ENCODE results near the gene TMEM184B.

The TMEM184B gene

GRCh38 chr22:38308791-38309498 lies 36.1 kb upstream of the TMEM184B start:
- DNase-seq (ENCODE audit: low read depth in 2 of 2) = no peak

DNA sequence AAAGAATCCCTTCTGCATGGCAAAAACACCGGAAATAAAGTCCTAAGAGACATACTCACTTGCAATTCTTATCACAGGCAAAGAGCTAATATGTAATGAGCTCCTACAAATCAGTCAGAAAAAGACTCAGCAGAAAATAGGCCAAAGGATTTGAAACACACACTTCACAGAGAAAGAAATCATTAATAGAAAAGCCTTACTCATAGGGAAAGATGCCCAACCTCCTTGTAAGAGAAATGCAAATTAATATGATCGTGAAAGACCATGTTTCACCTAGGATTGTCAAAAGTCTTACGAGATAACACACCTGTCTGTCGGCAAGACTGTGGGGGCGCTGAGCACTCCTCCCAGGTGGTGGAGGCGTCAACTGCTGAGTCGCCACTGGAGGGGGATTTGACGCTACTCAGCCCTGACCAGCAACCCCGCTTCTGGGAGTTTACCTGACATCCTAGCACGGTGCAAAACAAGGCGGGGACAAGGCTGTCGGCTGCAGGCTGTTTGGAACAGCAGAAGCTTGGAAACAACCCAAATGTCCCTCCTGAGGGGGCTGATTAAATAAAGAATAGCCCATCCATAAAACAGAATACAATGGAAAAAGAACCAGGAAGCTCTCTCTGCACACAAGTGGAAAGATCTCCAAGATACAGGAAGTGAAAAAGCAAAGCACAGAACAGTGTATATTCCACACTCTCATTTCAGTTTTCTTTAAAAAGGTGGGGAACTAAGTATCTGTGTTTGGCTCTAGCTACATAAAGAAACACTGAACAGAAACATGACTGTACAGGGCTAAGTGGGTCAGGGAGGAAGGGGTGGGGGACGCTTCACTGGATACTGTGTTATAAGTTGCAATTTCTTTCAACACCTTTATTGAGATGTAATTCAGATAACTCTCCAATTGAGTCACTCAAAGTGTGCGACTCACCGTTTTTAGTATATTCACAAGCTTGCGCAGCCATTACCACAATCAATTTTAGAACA lies 33.0 kb upstream of the TMEM184B start:
- no peak for DNase-seq (ENCODE audit: low read depth in 2 of 2)

DNA sequence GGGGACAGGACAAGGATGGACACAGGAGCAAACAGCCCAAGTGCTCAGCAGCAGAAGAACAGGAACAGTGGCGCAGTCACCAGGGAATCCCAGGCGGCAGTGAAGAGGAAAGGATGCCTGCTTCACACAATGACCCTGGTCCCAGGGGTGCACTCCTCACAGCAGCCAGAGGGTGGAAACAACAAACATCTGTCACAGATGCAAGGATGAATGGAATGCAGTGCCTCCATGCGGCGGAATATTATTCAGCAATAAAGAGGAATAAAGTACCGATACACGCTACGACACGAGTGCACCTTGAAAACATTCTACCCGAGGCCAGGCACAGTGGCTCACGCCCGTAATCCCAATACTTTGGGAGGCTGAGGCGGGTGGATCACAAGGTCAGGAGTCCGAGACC lies 31.7 kb upstream of the TMEM184B start:
- DNase-seq (ENCODE audit: low read depth in 2 of 2) = no peak

- DNase-seq (ENCODE audit: low read depth in 2 of 2) = no peak
Measured at GRCh38 chr22:38303974-38304373, 31.2 kb upstream of the TMEM184B start.

GRCh38 chr22:38302906-38303305 lies 30.1 kb upstream of the TMEM184B start:
- DNase-seq (ENCODE audit: low read depth in 2 of 2) = no peak

DNA sequence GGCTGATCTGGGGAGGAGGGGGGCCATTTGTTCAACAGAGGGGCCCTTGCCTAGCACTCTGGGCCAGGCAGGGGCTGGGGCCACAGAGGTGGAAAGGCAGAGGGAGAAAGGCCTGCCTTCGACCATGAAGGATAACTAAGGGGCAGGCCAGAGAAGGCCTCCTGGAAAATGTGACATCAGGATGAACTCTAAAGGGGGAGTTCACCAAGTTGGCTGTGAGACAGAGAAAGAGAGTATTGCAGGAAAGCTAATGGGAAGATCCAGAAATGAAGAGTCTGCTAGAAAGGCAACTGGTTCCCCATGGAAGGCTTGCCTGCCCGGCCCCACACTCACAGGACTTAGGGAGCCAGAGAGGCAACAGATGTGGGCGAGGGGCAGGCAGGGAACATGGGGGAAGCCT lies 28.1 kb upstream of the TMEM184B start:
- DNase-seq (ENCODE audit: low read depth in 2 of 2) = no peak

DNA sequence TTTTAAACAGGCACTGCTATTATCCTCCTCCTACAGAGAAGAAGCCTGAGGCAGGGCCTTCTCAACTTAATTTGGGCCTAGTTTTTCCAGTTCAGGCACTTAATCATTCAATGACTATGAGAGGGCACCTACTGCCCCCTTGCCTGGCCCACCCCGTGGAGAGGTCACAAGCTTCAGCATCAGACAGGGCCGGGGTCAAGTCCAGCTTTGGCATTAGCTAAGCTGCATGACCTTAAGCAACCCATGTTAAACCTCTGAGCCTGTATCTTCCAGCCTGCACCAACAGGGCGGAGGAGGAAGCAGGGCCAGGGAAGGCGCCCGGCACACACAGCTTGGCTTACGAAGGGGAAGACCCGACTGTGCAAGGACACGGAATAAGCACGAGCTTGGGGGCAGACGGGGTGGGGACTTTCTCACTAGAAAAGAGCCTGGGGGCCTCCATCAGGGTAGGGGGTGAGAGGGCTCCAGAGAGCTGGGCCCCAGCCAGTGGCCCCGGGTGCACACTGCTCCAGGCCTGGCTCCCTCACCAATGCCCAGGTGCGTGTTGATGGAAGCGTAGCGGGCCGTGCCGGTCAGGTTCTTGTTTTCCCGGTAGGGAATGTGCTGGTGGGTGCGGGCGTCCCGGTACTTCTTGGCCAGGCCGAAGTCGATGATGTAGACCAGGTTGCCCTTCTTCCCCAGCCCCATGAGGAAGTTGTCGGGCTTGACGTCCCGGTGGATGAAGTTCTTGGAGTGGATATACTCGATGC lies 27.6 kb upstream of the TMEM184B start:
- DNase-seq (ENCODE audit: low read depth in 2 of 2) = no peak

DNA sequence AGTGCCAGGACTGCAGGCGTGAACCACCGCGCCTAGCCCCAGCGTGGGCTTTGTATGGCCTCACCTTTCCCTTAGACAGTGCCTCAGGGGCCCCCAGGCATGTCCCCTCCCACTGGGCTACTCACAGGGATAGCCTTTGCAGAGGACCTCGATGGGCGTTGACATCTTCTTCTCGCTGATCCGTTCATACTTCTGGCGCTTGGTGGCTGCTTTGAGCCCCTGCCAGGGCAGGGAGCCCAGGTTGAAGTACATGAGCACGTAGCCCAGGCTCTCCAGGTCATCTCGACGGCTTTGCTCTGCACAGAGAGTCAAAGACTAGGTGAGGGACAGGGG lies 26.9 kb upstream of the TMEM184B start:
- no peak for DNase-seq (ENCODE audit: low read depth in 2 of 2)

DNA sequence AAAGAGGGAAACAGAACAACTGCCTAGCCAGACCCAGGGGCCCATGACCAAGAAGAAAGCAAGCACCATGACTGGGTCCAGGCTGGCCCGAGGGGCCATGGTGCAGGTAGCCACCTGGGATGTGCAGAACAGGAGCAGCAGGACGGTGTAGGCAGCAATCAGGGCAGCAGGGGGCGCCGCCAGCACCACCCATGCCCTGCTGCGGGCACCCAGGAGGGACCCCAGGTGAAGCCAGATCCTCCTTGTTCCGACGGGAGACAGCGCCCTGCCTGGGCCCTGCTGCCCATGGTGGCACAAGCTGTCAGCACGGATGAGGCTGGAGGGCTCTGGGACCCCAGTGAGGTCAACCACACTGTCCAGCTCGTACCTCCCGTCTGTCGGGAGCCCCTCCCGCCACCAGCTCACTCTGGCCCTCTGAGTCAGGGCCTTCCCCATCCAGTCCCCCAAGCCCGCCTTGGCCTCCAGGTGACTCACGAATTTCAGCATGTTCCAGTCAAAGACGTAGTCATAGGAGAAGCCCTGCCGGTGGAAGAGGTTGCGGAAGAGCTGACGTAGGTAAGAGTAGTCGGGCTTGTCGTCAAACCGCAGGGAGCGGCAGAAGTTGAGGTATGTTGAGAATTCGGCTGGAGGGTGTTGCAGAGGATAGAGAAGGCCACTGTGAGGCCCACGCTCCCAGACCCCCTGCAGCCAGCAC lies 25.6 kb upstream of the TMEM184B start:
- no peak for DNase-seq (ENCODE audit: low read depth in 2 of 2)

- no peak for DNase-seq (ENCODE audit: low read depth in 2 of 2)
Measured at GRCh38 chr22:38296372-38296771, 23.6 kb upstream of the TMEM184B start.

GRCh38 chr22:38295863-38296262 lies 23.1 kb upstream of the TMEM184B start:
- no peak for DNase-seq (ENCODE audit: low read depth in 2 of 2)

GRCh38 chr22:38295339-38295738 lies 22.5 kb upstream of the TMEM184B start:
- DNase-seq (ENCODE audit: low read depth in 2 of 2) = no peak

DNA sequence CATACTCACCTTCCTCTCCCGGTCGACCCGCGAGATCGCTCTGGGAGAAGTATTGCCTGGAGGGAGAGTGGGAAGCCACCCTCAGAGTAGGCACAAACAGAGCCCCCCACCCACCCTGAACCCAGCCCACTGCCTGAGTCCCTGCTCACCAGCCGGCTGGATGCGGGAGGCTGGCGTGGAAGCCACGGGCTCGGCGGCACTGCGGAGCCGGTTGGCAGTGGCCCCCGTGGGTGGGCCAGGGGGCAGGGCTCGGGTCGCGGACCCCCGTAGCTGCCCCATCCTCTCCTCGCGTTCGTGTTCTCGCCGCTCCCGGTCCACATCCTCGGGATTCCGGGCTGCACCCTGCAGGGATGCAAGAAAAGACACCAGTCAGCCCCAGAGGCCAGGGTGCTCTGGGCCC lies 21.4 kb upstream of the TMEM184B start:
- DNase-seq (ENCODE audit: low read depth in 2 of 2) = no peak

DNA sequence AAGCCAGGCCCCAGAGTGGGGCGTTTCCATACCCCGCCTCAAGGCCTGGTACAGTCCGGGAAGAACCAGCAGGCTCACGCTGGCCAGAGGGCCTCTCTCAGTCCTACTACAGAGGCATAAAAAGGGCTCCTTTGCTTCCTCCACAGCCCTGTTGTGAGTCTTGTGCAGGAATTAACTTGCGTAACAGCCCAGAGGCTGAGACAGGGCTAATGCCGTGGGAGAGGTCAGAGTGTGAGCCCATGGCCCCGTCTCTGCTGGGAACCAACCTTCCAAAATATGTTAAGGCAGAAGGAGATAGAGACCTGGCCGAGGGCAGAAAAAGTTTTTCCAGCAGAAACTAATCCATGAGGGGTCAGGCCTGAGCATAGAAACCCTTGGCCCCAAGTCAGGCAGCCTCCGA lies 19.9 kb upstream of the TMEM184B start:
- DNase-seq (ENCODE audit: low read depth in 2 of 2) = no peak

DNA sequence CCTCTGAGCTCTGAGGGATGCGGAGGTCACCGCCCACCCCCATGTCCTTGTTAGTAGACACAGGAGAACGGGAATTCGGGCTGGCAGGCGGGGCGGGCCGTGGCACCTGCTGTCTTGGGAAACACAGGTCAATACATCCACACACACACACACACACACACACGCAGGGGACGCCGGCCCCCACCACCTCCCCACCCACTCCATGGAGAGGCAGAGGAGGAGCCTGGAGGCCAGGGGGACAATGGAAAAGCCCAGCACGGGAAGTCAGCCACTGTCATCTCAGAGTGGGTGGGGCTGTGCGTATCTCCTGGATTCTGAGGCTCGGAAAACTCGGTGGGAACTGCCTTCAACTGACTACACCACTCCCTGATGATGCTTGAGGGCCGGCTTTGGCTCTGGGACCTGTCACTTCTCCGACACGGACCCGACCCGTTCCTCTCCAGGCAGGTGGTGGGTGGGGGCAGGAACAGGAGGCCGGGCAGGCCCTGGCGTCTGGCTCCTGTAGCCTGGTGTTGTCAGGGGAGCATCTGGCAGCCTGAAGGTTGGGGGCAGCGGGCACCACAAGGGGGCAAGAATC lies 18.5 kb upstream of the TMEM184B start:
- no peak for DNase-seq (ENCODE audit: low read depth in 2 of 2)

- DNase-seq (ENCODE audit: low read depth in 2 of 2) = no peak
Measured at GRCh38 chr22:38290347-38290746, 17.5 kb upstream of the TMEM184B start.

DNA sequence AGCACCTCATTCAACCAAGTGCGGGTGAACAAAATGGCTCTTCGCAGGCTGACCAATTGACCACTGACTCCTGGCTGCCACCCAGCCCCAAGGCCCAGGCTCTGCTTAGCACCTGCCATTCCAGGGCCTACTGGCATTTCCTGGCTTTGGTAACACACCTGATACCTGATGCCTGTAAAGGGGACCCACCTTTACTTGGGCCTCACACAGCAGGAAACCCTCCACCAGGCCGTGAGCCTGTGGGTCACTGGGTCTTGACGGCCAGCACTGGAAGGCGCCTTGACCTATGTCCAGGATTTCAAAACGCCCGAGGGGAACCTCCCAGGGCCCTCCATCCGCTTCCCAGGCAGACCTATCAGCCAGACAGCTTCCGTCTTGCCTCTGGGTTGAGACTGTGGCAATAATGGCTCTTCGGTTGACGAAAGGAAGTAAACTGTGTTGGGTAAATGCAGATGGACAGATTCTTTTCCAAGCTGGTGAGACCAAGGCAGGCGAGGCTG lies 16.8 kb upstream of the TMEM184B start:
- no peak for DNase-seq (ENCODE audit: low read depth in 2 of 2)

DNA sequence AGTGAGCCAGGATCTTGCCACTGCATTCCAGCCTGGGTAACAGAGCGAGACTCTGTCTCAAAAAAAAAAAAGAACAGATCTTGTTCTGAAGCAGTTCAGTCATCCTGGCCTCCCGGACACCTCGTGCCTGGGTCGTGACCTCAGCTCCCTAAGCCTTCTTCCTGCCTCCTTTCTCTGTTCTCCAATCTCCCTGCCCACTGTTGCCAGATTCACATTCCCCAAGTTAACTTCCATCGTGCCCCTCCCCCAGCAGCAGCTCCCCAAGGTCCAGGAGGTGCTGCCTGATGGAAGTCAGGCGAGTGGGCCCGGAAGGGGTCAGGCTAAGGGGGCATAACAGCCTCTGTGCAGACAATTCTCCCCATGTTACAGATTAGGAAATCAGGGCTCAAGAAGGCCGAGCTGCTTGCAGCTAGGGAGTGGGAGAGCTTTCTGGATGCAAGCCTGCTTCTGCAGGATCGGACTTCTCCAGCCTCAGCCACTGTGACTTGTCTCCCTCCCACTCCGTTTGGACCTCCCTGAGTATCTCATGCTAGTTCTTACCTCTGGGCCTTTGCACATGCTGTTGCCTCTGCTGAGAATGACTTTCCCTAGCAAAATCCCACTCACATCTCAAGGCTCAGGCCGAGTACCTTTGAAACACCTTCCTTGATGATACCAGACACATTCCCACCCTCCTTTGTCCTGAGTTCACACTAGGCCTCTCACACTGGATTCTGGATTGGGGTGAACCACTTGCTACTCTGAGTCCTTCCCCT lies 14.3 kb upstream of the TMEM184B start:
- no peak for DNase-seq (ENCODE audit: low read depth in 2 of 2)

- DNase-seq (ENCODE audit: low read depth in 2 of 2) = no peak
Measured at GRCh38 chr22:38285018-38285417, 12.2 kb upstream of the TMEM184B start.

DNA sequence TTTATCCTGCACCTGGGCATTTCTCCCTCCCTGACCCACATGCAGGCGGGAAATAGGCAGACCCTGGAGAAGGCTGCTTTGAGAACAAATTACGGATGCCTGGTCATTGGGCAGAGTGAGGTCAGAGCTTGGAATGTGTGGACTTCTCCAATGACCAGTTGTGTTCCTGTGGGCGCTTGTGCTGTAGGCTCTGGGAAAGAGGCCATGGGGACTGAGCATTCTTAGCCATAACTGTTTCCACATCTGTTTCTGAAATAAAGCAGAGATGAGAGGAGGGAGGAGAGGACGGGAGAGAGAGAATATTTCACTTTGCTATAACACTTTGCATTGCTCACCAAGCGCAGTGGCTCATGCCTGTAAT lies 11.2 kb upstream of the TMEM184B start:
- no peak for DNase-seq (ENCODE audit: low read depth in 2 of 2)

GRCh38 chr22:38282397-38282796 lies 9.6 kb upstream of the TMEM184B start:
- no peak for DNase-seq (ENCODE audit: low read depth in 2 of 2)
